GM19455 (cell line): ENCODE measurements around the gene SRSF10.

Source experiments
- ATAC-seq: cut with Tn5 transposase; IDR thresholded peaks from one replicate; pipeline ENCODE4 v1.9.1; 2021; ENCODE audit not compliant: unreplicated experiment

The SRSF10 gene

GRCh38 chr1:23914921-23915320, 65.2 kb downstream of the SRSF10 start:
- no peak for ATAC-seq
